Fibroblast of pulmonary artery (primary cell): ENCODE results near the gene GJA1.

Experiments used
- DNase-seq: peaks from one replicate; pipeline ENCODE4 v3.0.0-alpha.2; 2010; ENCODE audit warnings: low read depth
- H3K4me3 ChIP-seq: replicated peaks from 2 replicates; pipeline ENCODE4 v1.5.1; 2011; ENCODE audit warnings: low read depth, mild to moderate bottlenecking, control low read depth, low read length, moderate library complexity
- TF ChIP-seq, protein P1 (sequence below): IDR thresholded peaks from 2 replicates; pipeline ENCODE4 v1.5.1; 2011; ENCODE audit warnings: mild to moderate bottlenecking, control low read depth, low read length, inconsistent platforms; ENCODE audit errors: missing control alignments

Gene GJA1

GRCh38 chr6:121403964-121404363, 31.5 kb upstream of the GJA1 start:
- no peak for DNase-seq
- no peak overlapping the region for H3K4me3 ChIP-seq
- TF ChIP-seq, protein P1, sequence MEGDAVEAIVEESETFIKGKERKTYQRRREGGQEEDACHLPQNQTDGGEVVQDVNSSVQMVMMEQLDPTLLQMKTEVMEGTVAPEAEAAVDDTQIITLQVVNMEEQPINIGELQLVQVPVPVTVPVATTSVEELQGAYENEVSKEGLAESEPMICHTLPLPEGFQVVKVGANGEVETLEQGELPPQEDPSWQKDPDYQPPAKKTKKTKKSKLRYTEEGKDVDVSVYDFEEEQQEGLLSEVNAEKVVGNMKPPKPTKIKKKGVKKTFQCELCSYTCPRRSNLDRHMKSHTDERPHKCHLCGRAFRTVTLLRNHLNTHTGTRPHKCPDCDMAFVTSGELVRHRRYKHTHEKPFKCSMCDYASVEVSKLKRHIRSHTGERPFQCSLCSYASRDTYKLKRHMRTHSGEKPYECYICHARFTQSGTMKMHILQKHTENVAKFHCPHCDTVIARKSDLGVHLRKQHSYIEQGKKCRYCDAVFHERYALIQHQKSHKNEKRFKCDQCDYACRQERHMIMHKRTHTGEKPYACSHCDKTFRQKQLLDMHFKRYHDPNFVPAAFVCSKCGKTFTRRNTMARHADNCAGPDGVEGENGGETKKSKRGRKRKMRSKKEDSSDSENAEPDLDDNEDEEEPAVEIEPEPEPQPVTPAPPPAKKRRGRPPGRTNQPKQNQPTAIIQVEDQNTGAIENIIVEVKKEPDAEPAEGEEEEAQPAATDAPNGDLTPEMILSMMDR, result no peak

GRCh38 chr6:121405306-121405705, 30.1 kb upstream of the GJA1 start:
- H3K4me3 ChIP-seq, result no peak overlapping the region
- no peak for DNase-seq
- TF ChIP-seq, protein P1, result no peak

GRCh38 chr6:121408321-121408720, 27.1 kb upstream of the GJA1 start:
- H3K4me3 ChIP-seq, result no peak overlapping the region
- TF ChIP-seq, protein P1, result no peak
- DNase-seq, result no peak

GRCh38 chr6:121413879-121414278, 21.6 kb upstream of the GJA1 start:
- no peak overlapping the region for H3K4me3 ChIP-seq
- TF ChIP-seq, protein P1, result no peak
- peak; percentile 58 for DNase-seq

DNA sequence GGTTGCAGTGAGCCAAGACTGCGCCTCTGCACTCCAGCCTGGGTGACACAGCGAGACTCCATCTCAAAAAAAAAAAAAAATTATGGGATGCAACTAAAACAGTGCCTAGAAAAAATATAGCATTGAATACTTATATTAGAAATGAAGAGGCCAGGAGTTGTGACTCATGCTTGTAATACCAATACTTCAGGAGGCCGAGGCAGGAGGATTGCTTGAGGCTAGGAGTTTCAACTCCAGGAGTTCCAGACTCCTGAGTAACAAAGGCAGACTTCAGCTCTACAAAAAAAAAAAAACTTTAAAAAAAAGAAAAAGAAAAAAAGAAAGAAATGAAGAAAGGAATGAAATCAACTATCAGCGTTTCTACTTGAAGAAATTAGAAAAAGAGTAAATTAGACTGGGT, 17.1 kb upstream of the GJA1 start:
- DNase-seq, result no peak
- H3K4me3 ChIP-seq, result no peak overlapping the region
- TF ChIP-seq, protein P1, result no peak

DNA sequence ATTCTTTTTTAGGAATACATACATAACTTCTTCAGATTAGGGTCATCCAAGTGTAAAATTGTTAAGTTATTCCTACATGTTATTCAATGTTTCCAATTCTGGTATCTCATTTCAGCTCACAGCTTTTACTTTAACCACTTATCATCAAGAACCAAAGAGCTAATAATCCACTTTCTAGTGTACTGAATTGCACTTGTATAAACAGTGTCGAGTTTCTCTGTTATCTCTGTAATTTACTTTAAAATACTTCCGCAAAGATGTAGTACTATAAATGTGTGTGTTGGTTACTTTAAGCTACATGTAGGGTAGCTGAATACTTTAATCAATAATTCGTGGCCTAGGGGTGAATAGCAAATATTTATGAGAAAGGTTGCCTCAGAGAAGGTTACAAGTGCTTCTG, 8.8 kb upstream of the GJA1 start:
- TF ChIP-seq, protein P1, result no peak
- H3K4me3 ChIP-seq, result no peak overlapping the region

GRCh38 chr6:121428872-121429756, 6.3 kb upstream of the GJA1 start:
- TF ChIP-seq, protein P1, result no peak
- DNase-seq, result no peak
- no peak overlapping the region for H3K4me3 ChIP-seq

More for the DNA sequence above, 8.8 kb upstream of the GJA1 start:
- no peak for DNase-seq
